UCSD-AML1 (cell line): ENCODE measurements around the gene CEP104.
A peak's percentile ranks its signal among the peaks of the same experiment; 100 is the strongest.

Experiments
- DNase-seq: peaks from one replicate; lab custom pipeline; 2025; ENCODE audit not compliant: unreplicated experiment; lab: John Stamatoyannopoulos, UW

CEP104 gene

DNA sequence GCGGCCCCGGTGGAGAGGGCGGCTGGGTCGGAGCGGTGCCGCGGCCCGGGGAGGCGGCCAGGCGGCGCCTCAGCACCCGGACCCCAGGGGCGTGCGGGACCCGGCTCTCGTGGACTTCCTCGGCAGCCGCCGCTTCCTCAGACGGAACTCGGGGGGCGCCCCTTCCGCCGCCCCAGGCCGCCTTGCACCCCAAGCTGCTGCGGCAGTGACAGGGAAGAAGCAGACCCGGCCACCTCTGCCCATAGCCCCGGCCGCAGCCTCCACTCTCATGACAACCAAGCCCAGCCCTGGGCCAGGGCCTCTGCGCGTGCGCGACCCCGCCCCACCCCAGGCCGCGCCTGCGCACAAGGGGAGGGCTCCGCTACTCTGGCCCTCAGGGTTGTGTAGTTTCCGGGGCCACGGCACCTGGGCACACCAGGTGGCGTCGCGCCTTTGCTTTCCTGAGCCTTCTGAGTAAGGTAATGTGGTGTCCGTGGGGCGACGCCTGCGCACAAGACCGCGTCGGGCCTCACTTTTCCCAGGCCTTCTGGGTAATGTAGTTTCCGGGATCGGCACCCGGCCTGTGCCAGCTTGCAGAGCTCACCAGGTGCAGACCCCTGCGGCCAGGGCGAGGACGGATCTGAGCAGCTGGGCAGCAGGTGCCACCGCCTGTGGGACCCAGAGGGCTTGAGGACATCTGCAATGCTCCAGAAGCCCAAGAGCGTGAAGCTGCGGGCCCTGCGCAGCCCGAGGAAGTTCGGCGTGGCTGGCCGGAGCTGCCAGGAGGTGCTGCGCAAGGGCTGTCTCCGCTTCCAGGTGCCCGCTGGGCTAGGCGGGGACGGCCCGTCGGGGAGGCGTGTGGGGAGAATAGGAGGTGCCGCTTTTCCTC lies at the start of gene CEP104, which contains the start of gene DFFB:
Gene CEP104, minus strand, starts transcription at position 289 of the 868 bp plus-strand sequence. CDS start 4,804 bp downstream, outside the sequence.
Gene DFFB, plus strand, starts transcription at position 554 of the 868 bp plus-strand sequence. Its CDS starts 128 bp downstream, at position 682.
- peak; percentile 94 for DNase-seq

DNA sequence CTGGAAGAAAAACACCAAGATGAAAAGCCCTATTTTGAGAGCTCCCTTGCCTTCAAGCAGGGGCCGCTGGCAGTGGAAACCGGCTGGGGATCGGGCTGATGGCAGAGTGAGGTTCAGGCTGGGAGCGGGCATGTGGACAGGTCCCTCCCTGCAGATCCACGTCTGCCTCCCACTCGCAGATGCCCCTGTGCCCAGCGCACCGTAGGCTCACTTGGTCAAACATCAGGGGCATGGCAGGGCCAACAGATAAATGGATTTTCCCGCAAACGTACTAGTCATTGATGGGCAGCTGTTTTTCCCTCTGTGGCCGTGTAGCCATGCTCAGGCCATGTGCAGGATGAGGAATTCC lies 49.6 kb upstream of the CEP104 start:
- no peak for DNase-seq

DNA sequence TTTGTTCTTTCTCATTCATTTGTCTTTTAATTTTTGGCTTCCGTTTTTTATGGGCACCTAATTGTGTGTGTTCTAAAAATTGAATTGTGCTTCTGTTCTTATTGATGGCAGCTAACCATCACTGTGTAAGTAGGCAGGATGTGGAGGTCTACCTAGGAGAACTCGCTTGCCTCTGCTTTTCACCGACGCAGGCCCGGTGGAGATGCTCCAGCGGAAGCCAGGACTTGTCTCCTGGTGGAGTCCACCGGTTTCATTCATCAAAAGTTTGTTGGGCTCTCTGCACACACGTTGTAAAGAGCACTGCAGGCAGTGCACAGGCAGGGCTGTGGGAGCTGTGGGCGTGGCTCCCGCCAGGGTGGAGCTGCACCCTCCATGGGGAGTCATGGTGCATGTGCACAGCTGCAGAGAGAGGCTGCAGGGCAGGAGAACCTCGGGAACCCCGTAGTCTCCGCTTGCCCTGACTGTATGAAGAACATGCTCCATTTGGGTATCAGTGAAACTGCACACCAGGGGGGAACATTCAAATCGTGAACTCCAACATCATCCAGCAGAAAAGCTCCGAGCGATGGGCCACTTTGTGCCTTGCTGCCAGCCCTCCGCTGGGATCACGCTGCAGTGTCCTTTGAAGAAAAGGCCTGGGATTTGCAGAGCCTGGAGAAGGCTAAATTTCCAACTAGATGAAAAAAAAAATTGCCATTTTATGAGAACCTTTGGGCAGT lies 49.1 kb upstream of the CEP104 start:
- DNase-seq = no peak

DNA sequence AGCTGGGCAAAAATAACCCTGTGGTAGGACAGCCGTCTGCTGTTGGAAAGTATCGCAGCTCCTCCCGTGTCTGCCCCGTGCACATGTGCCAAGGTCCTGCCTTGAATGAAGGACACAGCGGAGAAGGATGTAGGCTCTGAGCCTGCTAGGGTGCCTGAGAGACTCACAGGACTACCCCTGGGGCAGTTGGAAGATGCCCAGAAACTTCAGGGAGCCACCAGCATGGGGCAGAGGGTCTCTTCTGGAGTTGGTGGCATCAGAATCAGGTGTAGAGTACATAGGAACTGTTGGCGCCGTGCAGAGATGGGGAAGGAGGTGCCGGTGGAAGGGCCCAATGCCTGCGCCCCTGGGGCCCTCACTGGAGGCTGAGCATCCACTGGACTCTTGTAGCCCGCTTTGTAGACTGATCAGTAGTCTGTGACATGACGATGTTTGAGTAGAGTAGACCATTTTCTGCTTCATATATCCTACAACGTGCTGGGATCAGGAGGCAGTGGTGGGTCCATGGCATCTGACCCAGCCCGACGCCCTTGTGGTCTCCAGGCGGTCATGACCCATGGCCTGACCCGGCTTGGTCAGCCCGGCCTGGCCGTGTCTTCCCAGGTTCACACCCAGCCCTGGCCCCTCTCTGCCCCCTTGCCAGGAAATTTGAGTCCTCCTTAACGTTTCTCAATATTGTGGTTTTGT lies 48.4 kb upstream of the CEP104 start:
- DNase-seq = no peak

DNA sequence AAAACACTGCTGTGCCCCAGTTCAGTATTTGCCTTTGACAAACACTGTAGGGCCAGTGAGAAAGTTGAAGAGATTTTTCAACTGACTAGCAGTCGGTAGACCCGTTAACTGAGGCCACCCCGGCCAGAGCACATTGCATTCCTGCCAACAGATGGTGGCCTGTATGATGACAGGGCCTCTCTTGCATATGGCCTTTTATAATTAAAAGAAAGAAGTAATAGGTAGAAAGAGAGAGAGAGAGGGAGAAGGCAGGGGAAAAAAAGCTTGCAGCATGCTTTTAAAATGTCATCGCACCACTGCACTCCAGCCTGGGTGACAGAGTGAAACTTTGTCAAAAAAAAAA lies 47.8 kb upstream of the CEP104 start:
- no peak for DNase-seq

DNA sequence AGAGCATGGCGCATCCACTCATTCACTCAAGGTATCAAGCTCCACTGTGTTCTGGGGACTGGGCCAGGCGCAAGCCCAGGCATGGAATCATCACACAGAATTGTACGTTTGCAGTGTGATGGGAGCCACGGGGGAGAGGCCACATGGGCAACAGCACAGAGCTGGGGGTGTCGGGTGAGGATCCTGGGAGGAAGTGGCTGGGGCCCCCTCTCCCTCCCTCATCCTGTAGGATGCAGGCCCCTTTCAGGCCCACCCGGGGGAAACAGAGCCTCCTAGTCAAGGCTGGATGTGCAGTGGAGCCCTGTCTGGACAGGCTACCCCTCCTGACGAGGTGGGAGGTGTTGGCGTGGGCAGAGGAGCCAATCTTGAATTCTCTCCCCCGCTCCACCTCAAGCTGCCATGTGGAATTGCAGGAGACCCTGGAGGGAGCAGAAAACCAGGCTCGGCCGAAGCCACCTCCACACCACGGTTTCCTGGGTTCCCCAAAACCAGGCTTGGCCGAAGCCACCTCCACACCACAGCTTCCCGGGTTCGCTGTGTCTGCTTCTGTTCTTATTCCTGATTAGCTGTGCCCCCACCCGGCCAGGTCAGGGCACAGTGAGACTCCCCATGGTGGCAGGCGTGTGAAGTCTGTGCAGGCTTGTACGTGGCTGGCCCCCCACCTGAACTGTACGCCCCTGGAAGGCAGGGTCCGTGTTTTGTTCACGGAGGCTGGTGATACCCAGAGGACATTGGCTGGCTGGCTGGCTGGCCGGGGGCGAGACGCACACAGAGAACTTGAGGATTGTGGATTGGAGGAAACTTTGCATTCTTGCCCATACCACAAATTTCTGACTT lies 47.2 kb upstream of the CEP104 start:
- DNase-seq = no peak

DNA sequence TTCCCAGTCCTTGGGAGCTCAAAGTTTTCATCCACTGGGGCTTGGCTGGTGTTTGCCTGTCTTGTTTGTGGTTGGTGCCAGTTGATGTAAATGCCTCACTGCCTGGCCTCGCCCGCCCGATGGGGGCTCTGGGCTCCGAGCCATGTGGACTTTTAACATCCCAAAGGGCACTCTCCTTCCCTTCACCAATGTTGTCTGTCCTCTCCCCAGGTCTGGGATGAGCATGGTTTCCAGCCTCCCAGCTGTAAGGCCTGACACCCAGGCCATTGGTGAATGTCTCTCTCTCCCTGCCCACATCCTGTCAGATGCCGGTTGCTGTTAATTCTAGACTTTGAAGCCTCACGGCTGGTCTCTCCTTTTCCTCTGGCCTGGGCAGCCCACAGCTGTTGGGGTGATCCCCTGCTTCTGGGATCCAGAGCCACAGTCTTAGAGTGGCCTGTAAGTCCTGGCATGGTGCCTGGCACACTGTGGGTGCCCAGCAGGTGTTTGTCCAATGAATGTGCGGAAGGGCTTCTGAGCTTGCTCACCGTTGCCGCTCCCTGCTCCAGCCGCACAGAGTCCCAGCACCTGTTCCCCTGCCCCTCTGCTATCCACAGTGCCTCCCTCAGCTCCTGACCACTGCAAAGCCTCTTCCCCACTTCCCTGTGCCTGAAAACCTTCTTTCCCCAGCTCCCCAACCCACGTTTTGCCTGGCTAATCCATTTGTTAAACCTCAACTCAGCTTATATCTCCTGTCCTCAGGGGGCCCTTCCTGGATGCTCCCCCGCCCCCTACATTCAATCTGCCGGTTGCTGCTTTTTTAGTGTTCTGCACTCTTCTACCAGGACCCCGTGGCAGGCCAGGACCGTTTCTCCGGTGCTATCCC lies 46.4 kb upstream of the CEP104 start:
- DNase-seq = peak; percentile 64

DNA sequence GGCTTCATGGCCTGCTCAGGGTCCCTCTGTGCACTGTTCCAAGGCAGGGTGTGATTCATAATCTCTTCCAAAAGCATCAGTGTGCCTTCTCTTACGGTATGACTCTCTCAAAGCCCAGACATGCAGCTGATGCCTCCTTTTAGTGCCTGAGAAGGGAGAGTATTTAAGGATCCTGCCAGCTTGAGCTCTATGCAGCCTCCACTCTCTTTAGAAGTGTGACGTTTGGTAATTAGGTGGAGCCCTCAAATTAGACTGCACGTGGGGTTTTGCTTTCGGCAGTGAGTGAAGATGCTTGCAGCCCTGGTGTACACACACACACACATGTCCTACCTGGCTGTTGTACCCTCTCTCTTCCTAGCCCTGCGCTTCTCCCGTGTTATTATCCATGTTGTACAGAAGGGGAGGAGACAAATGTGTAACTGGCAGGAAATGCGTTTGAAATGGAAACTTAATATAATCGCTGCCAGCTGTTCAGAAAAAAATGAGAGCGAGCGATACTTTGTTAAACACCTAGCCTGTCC lies 45.6 kb upstream of the CEP104 start:
- DNase-seq = no peak

DNA sequence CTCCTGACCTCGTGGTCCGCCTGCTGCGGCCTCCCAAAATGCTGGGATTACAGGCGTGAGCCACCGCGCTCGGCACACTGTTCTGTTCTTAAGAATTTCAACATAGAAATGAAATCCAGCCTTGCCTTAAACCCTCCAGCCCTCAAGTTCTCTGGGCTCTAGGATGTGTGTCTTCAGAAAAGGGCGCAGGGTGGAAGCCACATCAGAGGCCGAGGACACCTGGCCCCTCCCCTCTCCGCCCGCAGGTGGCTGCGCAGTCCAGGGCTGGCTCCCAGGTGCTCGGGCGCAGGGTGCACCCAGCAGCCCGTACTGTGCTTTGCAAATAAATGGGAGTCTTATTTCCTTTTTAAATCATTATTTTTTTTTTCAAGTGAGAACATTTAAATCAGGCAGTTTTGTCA lies 45.1 kb upstream of the CEP104 start:
- no peak for DNase-seq

DNA sequence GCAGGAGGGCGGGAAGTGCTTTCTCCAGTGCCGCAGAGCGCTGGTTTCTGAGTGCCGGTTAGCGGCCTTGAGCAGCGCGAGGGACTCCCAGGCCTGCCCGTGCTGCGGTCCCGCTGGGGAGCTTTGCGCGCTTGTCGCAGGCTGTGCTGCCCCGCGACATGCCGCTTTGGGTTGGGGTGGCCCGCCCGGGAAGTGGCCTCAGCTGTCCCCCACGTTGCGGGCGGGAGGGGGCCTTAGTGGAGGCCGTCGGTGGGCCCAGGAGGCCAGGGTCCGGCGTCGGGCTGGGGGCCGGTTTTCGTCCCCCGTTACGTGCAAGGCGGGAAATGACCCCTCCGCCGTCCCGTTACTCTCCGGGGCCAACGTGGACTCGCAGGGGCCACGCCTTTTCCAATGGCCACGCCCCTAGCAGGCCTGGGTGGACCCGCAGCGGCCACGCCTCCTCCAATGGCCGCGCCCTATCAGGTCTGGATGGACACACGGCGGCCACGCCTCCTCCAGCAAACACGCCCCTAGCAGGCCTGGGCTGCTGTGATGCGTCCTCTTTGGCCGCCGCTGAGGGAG lies 44.0 kb upstream of the CEP104 start:
- peak; percentile 97 for DNase-seq

DNA sequence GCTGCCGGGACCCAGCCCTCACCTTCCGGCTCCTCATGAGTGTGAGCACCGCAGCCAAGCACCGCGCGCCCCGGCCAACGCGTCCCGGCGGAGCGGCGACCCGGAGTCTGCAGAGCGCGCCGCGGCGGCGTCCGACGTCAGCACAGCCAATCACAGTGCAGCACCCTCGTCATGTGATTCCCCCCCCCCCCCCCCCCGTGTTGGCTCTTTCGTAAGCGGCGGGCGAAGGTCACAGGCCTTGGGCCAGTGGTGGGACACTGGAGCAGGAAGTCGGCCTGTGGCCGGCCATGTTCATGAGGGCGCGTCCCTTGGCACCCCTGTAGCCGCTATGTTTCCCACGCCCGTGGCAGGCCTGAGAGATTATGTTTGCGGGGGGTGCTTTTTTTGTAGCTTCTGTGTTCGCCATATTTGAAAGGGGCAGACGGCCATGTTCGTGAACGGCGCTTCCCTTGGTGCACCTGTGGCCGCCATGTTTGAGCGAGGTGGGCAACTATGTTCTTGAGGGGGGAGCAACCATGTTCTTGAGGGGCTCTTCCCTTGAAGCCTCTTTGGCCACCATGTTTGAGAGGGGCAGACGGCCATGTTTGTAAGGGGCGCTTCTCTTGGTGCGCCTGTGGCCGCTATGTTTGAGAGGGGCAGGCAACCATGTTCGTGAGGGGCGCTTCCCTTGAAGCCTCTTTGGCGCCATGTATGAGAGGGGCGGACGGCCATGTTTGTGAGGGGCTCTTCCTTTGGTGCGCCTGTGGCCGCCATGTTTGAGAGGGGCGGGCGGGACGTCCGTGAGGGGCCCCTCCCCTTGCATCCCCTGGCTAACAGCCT lies 43.3 kb upstream of the CEP104 start, which contains the start of gene C1orf174:
Gene C1orf174, minus strand, starts transcription at position 123 of the 819 bp plus-strand sequence. Its CDS starts 86 bp downstream, at position 37.
- peak; percentile 98 for DNase-seq

DNA sequence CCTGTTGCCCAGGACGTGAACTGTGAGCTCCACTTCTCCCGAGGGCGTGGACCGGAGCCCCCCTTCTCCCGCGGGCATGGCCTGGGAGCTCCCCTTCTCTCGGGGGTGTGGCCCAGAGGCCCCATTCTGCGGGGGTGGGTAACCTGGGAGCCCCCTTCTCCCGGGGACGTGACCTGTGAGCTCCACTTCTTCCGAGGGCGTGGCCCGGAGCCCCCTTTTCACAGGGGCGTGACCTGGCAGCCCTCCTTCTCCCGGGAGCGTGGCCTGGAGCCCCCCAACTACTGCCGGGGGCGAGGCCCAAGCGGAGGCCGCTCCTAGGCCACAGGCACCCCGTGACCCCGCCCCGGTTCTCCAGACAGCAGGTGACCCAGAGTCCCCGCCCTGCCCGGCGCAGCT lies 42.7 kb upstream of the CEP104 start:
- DNase-seq = peak; percentile 74

DNA sequence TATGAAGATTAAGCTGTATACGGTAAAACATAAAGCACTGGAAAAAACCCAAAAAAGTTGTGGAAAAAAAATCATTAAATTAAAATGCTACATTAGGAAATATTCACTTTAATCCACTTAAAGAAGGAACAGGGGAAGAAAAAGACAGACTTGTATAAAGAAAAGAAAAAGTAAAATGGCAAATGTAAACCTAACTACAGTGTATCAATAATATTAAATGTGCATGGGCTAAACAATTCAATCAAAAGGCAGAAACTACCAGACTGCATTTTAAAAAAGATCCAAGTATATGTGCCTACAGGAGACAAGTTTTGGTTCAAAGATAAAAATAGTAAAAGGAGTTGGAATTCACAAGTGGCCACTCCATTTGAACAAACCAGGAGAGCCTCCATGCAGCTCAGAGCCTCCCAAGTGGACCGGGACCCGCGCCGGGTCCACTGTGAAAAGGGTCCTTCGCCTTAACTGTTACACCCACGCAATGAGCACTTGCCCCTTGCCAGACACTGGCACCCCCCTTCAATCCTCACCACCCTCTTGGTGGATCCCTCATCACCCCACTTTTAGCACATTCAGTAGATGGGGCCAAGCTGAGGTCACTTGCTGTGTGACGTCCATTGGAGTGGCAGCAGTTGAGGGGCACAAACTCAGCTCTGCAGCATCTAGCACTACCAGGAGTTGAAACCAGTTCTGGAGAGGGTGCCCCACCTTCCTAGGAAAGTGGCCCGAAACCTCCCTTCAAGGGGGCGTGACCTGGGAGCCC lies 42.2 kb upstream of the CEP104 start:
- no peak for DNase-seq

DNA sequence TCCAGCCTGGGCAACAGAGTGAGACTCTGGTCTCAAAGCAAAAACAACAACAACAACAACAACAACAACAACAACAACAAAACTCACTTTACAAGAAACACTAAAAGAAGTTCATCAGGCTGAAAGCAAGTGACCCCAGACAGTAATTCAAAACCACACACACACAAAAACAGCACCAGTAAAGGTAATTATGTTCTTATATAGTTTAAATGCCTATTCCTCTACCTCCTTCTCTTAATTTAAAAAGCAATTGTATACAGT lies 41.4 kb upstream of the CEP104 start:
- no peak for DNase-seq

DNA sequence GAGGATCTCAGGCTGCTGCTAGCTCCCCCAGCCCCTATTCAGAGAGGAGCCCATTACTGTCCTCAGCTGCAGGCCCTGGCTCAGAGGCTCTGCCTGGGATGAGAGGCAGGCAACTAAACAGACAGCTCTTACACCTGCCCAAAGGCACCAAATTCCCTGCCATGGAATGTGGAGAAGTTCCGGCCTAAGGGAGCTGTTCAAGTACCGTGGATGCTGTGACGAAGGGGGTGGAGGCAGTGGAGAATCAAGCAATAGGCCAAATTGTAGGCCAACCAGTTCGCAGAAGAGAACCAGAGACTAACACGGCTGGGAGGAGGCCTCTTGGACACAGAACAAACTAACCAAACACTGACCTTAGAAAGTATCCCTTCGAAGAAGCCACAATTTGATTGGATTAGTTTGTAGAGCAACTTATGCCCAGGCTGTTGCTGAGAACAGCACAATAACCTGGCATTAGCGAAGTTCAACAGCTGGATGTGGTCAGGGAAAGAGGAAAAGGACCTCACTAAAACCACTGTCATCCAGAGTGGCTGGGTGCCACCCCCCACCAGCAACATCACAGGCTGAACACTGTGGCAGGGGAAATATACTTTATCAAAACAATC lies 39.5 kb upstream of the CEP104 start:
- DNase-seq = peak; percentile 51

DNA sequence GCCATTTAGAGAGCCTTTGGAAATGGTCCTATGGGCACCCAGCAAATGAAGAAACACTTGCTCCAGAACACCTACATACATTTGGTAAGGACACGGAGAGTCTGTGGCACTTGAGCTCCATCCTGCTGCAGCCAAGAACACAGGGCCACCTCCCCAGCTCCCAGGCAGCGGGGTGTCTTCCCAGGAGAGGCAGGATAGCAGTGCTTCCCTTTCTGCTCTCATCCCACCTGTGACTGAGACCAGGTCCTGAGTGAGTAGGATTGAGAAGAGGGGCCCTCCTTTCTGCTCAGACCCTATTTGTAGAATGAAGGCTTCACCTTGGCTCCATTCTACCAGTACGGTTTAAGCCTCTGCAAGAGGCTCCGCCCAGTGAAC lies 38.9 kb upstream of the CEP104 start:
- DNase-seq = no peak

DNA sequence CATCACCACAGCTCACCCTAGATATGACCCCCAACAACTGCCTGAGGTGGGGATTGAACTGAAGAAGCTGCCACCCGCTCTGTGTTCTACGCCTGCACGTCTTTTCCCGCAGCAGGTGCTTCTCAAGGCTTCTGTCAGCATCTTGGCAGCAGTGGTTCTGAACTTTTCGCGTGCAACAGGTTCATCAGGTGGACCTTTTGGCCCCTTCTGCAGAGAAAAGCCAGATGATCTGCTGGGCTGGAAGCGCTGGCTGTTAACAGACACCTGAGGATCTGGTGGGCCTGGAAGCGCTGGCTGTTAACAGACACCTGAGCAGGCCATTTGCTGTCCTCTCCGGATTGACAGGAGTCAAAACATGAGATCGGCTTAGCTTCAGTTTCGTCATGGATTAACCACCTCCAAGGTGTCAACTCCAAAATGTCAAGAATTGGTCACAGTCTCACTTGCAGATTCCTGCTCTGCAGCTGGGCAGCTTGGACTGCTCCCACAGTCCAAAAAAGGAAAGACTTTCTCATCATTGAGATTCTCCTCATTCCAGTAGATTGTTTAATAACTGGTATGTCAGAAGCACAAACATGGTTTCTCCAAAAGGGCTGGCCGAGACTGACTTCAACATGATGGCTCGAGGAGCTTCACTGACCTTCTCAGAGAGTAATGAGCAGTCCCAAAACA lies 38.4 kb upstream of the CEP104 start:
- no peak for DNase-seq
